ENCODE data around the gene SUCNR1. TPM values are rescaled to one million over a fixed set of nuclear protein-coding genes. Genes with fewer than 3 reads are reported as not detected.

The SUCNR1 gene
- total RNA-seq, 1 experiment from 2014 or later = 0.41 TPM

GRCh38 chr3:151906751-151907150 is 33.3 kb downstream of the SUCNR1 start:
- CTCF ChIA-PET = no interaction called here
- no TSS peak for BruUV-seq (replicated peaks)
- Histone ChIP-seq H3K27ac (ENCODE audit: low read depth, low read length, poor library complexity, severe bottlenecking) (no peak overlapping the region), H3K27me3 (replicated peaks; ENCODE audit: insufficient read depth, low read depth, low read length, poor library complexity) (no peaks in the 10 kb centered on the region), H3K4me1 (ENCODE audit: insufficient read depth, low read length, poor library complexity, severe bottlenecking) (no peaks in the 10 kb centered on the region), H3K4me3 (ENCODE audit: low read depth, low read length, poor library complexity, severe bottlenecking) (no peak overlapping the region), H3K36me3 (ENCODE audit: insufficient read depth, low read length, poor library complexity, severe bottlenecking) (no peaks in the 10 kb centered on the region), H3K9me3 (ENCODE audit: low read depth, low read length, poor library complexity, severe bottlenecking) (no peaks in the 10 kb centered on the region)
- no peak for TF ChIP-seq CTCF (conservative IDR thresholded peaks at IDR 0.05; ENCODE audit: low read depth, low read length)
- TF ChIP-seq EZH2 (IDR thresholded peaks at IDR 0.05; ENCODE audit: borderline replicate concordance, low read depth, low read length, poor library complexity, severe bottlenecking) = no peak
- no peak for DNase-seq (ENCODE audit: low spot score)
- intact Hi-C loops (cut with micrococcal nuclease; ENCODE audit: unreplicated experiment) = no loop called here
- POLR2A ChIA-PET (ENCODE audit: low non-redundant PET) = no interaction called here

GRCh38 chr3:151908399-151908798 is 35.0 kb downstream of the SUCNR1 start:
- ChIA-PET CTCF (no interaction called here), POLR2A (ENCODE audit: low non-redundant PET) (no interaction called here)
- BruUV-seq (replicated peaks) = no TSS peak
- H3K27me3 ChIP-seq (replicated peaks; ENCODE audit: insufficient read depth, low read depth, low read length, poor library complexity) = no peaks in the 10 kb centered on the region
- no peak for DNase-seq (ENCODE audit: low spot score)
- no peaks in the 10 kb centered on the region for H3K9me3 ChIP-seq (ENCODE audit: low read depth, low read length, poor library complexity, severe bottlenecking)
- H3K36me3 ChIP-seq (ENCODE audit: insufficient read depth, low read length, poor library complexity, severe bottlenecking) = no peaks in the 10 kb centered on the region
- no peak overlapping the region for H3K27ac ChIP-seq (ENCODE audit: low read depth, low read length, poor library complexity, severe bottlenecking)
- TF ChIP-seq EZH2 (IDR thresholded peaks at IDR 0.05; ENCODE audit: borderline replicate concordance, low read depth, low read length, poor library complexity, severe bottlenecking) = no peak
- H3K4me3 ChIP-seq (ENCODE audit: low read depth, low read length, poor library complexity, severe bottlenecking) = no peak overlapping the region
- intact Hi-C loops (cut with micrococcal nuclease; ENCODE audit: unreplicated experiment) = no loop called here
- no peaks in the 10 kb centered on the region for H3K4me1 ChIP-seq (ENCODE audit: insufficient read depth, low read length, poor library complexity, severe bottlenecking)

- H3K27ac ChIP-seq (ENCODE audit: low read depth, low read length, poor library complexity, severe bottlenecking) = no peak overlapping the region
- TF ChIP-seq EZH2 (IDR thresholded peaks at IDR 0.05; ENCODE audit: borderline replicate concordance, low read depth, low read length, poor library complexity, severe bottlenecking) = no peak
- TF ChIP-seq CTCF (conservative IDR thresholded peaks at IDR 0.05; ENCODE audit: low read depth, low read length) = no peak
- intact Hi-C loops (cut with micrococcal nuclease; ENCODE audit: unreplicated experiment) = loop anchor here (10.0 kb wide), 3 partner anchors 245 to 535 kb away; no protein-coding TSS in a partner anchor
- DNase-seq (ENCODE audit: low spot score) = no peak
- BruUV-seq (replicated peaks) = no TSS peak
- ChIA-PET CTCF (no interaction called here), POLR2A (ENCODE audit: low non-redundant PET) (no interaction called here)
- H3K9me3 ChIP-seq (ENCODE audit: low read depth, low read length, poor library complexity, severe bottlenecking) = no peaks in the 10 kb centered on the region
- no peak overlapping the region for H3K4me3 ChIP-seq (ENCODE audit: low read depth, low read length, poor library complexity, severe bottlenecking)
- H3K4me1 ChIP-seq (ENCODE audit: insufficient read depth, low read length, poor library complexity, severe bottlenecking) = no peaks in the 10 kb centered on the region
- no peaks in the 10 kb centered on the region for H3K36me3 ChIP-seq (ENCODE audit: insufficient read depth, low read length, poor library complexity, severe bottlenecking)
- H3K27me3 ChIP-seq (replicated peaks; ENCODE audit: insufficient read depth, low read depth, low read length, poor library complexity) = no peaks in the 10 kb centered on the region
Measured at GRCh38 chr3:151909681-151910405, 36.4 kb downstream of the SUCNR1 start.

- TF ChIP-seq EZH2 (IDR thresholded peaks at IDR 0.05; ENCODE audit: borderline replicate concordance, low read depth, low read length, poor library complexity, severe bottlenecking) = no peak
- no peak for TF ChIP-seq CTCF (conservative IDR thresholded peaks at IDR 0.05; ENCODE audit: low read depth, low read length)
- DNase-seq (ENCODE audit: low spot score) = no peak
- intact Hi-C loops (cut with micrococcal nuclease; ENCODE audit: unreplicated experiment) = loop anchor here (10.0 kb wide), 3 partner anchors 247 to 533 kb away; no protein-coding TSS in a partner anchor
Measured at GRCh38 chr3:151911462-151911861, 38.0 kb downstream of the SUCNR1 start.

More at GRCh38 chr3:151911462-151911861, 38.0 kb downstream of the SUCNR1 start:
- ChIA-PET POLR2A (ENCODE audit: low non-redundant PET) (no interaction called here), CTCF (no interaction called here)
- H3K4me1 ChIP-seq (ENCODE audit: insufficient read depth, low read length, poor library complexity, severe bottlenecking) = no peaks in the 10 kb centered on the region
- no peaks in the 10 kb centered on the region for H3K9me3 ChIP-seq (ENCODE audit: low read depth, low read length, poor library complexity, severe bottlenecking)
- no peak overlapping the region for H3K27ac ChIP-seq (ENCODE audit: low read depth, low read length, poor library complexity, severe bottlenecking)
- H3K27me3 ChIP-seq (replicated peaks; ENCODE audit: insufficient read depth, low read depth, low read length, poor library complexity) = no peaks in the 10 kb centered on the region
- no peak overlapping the region for H3K4me3 ChIP-seq (ENCODE audit: low read depth, low read length, poor library complexity, severe bottlenecking)
- no TSS peak for BruUV-seq (replicated peaks)
- H3K36me3 ChIP-seq (ENCODE audit: insufficient read depth, low read length, poor library complexity, severe bottlenecking) = no peaks in the 10 kb centered on the region
